Measurements from ENCODE around the gene GPX2. TPM values are rescaled to one million over a fixed set of nuclear protein-coding genes. Genes with fewer than 3 reads are reported as not detected.
A peak's percentile ranks its signal among the peaks of the same experiment; 100 is the strongest.

The GPX2 gene
- total RNA-seq, 1 experiment from 2014 or later = not detected

DNA sequence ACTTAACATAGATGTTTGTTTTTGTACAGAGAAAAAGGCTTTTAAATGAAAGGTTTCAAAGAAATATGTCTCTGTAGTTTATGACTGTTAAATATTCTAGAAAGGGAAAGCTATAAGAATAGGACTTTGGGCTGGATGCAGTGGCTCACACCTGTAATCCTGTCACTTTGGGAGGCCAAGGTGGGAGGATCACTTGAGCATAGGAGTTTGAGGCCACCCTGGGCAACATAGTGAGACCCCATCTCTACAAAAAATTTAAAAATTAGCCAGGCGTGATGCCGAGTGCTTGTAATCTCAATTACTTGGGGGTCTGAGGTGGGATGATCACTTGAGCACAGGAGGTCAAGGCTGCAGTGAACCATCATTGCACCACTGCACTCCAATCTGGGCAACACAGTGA lies 11.4 kb downstream of the GPX2 start:
- H3K27ac Mint-ChIP-seq (ENCODE audit: low read depth, unreplicated experiment) = peak overlapping the region; percentile 27
- POLR2A ChIA-PET = interaction anchor here (1.1 kb wide), 1 partner anchor 17 kb away, joined by 3 read pairs; the partner anchor contains the start of gene CHURC1
- H3K4me1 Mint-ChIP-seq (ENCODE audit: insufficient read depth, unreplicated experiment) = no peaks in the 10 kb centered on the region
- no TSS peak for BruUV-seq (replicated peaks)
- DNase-seq (ENCODE audit: unreplicated experiment) = no peak
- peaks cover 61% of the 10 kb centered on the region for H3K36me3 Mint-ChIP-seq (ENCODE audit: insufficient read depth, unreplicated experiment)
- H3K27me3 Mint-ChIP-seq (ENCODE audit: insufficient read depth, unreplicated experiment) = no peaks in the 10 kb centered on the region
- H3K4me3 Mint-ChIP-seq (ENCODE audit: unreplicated experiment) = no peak overlapping the region
- no peaks in the 10 kb centered on the region for H3K9me3 Mint-ChIP-seq (ENCODE audit: unreplicated experiment)
- TF ChIP-seq, protein P1, sequence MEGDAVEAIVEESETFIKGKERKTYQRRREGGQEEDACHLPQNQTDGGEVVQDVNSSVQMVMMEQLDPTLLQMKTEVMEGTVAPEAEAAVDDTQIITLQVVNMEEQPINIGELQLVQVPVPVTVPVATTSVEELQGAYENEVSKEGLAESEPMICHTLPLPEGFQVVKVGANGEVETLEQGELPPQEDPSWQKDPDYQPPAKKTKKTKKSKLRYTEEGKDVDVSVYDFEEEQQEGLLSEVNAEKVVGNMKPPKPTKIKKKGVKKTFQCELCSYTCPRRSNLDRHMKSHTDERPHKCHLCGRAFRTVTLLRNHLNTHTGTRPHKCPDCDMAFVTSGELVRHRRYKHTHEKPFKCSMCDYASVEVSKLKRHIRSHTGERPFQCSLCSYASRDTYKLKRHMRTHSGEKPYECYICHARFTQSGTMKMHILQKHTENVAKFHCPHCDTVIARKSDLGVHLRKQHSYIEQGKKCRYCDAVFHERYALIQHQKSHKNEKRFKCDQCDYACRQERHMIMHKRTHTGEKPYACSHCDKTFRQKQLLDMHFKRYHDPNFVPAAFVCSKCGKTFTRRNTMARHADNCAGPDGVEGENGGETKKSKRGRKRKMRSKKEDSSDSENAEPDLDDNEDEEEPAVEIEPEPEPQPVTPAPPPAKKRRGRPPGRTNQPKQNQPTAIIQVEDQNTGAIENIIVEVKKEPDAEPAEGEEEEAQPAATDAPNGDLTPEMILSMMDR (IDR thresholded peaks at IDR 0.05; ENCODE audit: unreplicated experiment) = no peak
- CTCF ChIA-PET = interaction anchor here (1.2 kb wide), 1 partner anchor 17 kb away, joined by 3 read pairs; the partner anchor contains the start of gene CHURC1
- intact Hi-C loops (cut with micrococcal nuclease) = no loop called here

DNA sequence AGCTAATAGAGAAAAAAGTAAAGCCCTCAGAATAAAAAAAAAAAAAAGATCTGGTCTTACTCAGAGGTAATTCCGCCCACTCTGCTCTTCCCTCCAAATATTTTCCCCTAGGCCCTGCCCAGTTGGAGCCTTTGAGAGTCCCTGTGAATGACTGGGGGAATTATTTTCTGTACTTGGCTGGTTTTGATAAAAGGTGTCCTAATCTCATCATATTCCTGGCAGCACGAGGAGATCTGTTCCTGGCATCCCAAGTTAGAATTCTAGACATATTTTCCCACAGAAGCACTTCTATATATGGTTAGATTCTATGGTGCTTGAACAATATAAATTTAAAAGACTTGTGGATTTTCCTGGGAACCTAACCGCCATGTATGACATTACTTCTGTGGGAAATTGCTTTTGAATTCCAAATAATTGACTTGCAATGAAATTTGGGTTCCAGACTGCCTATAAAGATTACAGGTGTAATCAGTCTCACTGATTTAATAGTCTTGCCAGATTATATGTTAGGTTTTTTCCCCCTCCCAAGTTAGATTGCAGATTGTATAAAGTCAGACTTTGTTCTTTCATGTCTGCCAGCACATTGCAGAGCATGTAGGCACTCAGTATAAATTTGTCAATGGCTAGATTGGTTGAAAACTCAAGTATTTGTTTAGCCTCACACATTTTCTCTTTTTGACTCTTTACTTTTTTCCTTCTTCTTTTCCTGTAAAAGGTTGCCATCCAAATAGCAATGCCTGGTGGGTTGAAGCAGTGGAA lies 12.3 kb downstream of the GPX2 start:
- DNase-seq (ENCODE audit: unreplicated experiment) = no peak
- no peaks in the 10 kb centered on the region for H3K9me3 Mint-ChIP-seq (ENCODE audit: unreplicated experiment)
- H3K4me3 Mint-ChIP-seq (ENCODE audit: unreplicated experiment) = no peak overlapping the region
- intact Hi-C loops (cut with micrococcal nuclease) = no loop called here
- ChIA-PET POLR2A (no interaction called here), CTCF (no interaction called here)
- H3K4me1 Mint-ChIP-seq (ENCODE audit: insufficient read depth, unreplicated experiment) = no peaks in the 10 kb centered on the region
- TF ChIP-seq, protein P1 (IDR thresholded peaks at IDR 0.05; ENCODE audit: unreplicated experiment) = no peak
- H3K36me3 Mint-ChIP-seq (ENCODE audit: insufficient read depth, unreplicated experiment) = peaks cover 55% of the 10 kb centered on the region
- no peaks in the 10 kb centered on the region for H3K27me3 Mint-ChIP-seq (ENCODE audit: insufficient read depth, unreplicated experiment)
- peak overlapping the region; percentile 27 for H3K27ac Mint-ChIP-seq (ENCODE audit: low read depth, unreplicated experiment)
- no TSS peak for BruUV-seq (replicated peaks)

DNA sequence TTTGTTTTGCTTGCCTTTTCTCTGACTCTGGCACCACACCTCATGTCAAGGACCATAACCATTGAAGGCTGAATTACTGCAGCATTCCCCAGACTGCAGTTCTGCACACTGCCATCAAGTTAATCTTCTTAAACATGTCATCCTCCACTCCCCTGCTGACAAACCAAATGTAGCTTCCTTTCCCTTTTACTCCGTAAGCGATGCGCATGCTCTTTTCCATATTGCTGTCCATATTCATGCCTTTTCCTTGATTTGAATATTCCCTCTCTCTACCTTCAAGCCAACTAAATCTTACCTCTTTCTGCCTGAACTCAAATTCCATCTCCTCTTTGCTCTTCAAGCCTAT lies 13.6 kb downstream of the GPX2 start:
- no peaks in the 10 kb centered on the region for H3K4me1 Mint-ChIP-seq (ENCODE audit: insufficient read depth, unreplicated experiment)
- intact Hi-C loops (cut with micrococcal nuclease) = no loop called here
- peaks cover 53% of the 10 kb centered on the region for H3K36me3 Mint-ChIP-seq (ENCODE audit: insufficient read depth, unreplicated experiment)
- TF ChIP-seq, protein P1 (IDR thresholded peaks at IDR 0.05; ENCODE audit: unreplicated experiment) = no peak
- ChIA-PET POLR2A (no interaction called here), CTCF (interaction anchor here (0.6 to 0.7 kb wide), 2 partner anchors 37 to 1028 kb away, joined by 3 to 4 read pairs; no protein-coding TSS in a partner anchor)
- no peaks in the 10 kb centered on the region for H3K9me3 Mint-ChIP-seq (ENCODE audit: unreplicated experiment)
- H3K27ac Mint-ChIP-seq (ENCODE audit: low read depth, unreplicated experiment) = no peak overlapping the region
- BruUV-seq (replicated peaks) = no TSS peak
- no peak for DNase-seq (ENCODE audit: unreplicated experiment)
- H3K27me3 Mint-ChIP-seq (ENCODE audit: insufficient read depth, unreplicated experiment) = no peaks in the 10 kb centered on the region
- H3K4me3 Mint-ChIP-seq (ENCODE audit: unreplicated experiment) = no peak overlapping the region

DNA sequence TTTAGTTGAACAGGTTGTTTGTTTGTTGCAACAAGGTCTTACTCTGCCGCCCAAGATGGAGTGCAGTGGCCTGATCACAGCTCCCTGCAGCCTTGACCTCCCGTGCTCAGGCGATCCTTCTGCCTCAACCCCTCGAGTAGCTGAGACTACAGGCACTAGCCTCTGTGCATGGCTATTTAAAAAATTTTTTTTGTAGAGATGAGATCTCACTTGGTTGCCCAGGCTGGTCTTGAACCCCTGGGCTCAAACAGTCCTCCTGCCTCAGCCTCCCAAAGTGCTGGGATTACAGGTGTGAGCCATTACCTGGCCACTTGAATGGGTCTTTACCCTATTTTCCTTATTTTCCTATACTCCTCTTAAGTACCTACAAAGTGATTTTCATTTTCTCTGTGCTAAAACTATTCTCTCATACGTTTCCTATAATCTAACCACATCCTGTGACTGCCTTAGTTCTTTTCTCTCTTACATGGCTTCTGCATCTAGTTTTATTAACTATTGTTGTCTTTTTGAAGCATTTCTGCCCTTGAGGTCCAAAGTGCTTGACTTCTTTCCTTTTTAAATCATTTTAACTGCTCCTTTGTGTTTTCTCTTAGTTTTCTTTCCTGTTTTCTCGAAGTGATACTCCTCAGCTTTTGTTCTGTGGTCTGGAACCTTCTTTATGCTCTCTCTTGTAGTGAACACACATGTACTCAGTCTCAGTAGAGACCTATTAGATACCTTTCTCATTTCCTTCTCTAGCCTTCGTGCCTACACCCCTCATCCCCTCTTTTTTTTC lies 14.1 kb downstream of the GPX2 start:
- no peaks in the 10 kb centered on the region for H3K9me3 Mint-ChIP-seq (ENCODE audit: unreplicated experiment)
- peaks cover 53% of the 10 kb centered on the region for H3K36me3 Mint-ChIP-seq (ENCODE audit: insufficient read depth, unreplicated experiment)
- TF ChIP-seq, protein P1 (IDR thresholded peaks at IDR 0.05; ENCODE audit: unreplicated experiment) = no peak
- H3K27me3 Mint-ChIP-seq (ENCODE audit: insufficient read depth, unreplicated experiment) = no peaks in the 10 kb centered on the region
- BruUV-seq (replicated peaks) = no TSS peak
- no peaks in the 10 kb centered on the region for H3K4me1 Mint-ChIP-seq (ENCODE audit: insufficient read depth, unreplicated experiment)
- no peak overlapping the region for H3K27ac Mint-ChIP-seq (ENCODE audit: low read depth, unreplicated experiment)
- DNase-seq (ENCODE audit: unreplicated experiment) = no peak
- ChIA-PET CTCF (interaction anchor here (0.7 to 1.0 kb wide), 2 partner anchors 9 to 37 kb away, joined by 3 read pairs; no protein-coding TSS in a partner anchor), POLR2A (interaction anchor here (1.4 kb wide), 1 partner anchor 14 kb away, joined by 3 read pairs; no protein-coding TSS in a partner anchor)
- intact Hi-C loops (cut with micrococcal nuclease) = no loop called here
- H3K4me3 Mint-ChIP-seq (ENCODE audit: unreplicated experiment) = no peak overlapping the region
